GM10248 (cell line): ENCODE results near the gene NME1.

Source experiments
- CTCF ChIA-PET: fragments of 300-600 bp; sonication (Branson Sonifier 250); formaldehyde crosslinking; extraction: SDS; loops from one replicate; lab custom pipeline; 2021; ENCODE audit warnings: antibody characterized with exemption; lab: Yijun Ruan, JAX
- POLR2A ChIA-PET: fragments of 350-650 bp; sonication (Branson Sonifier 250); formaldehyde crosslinking; extraction: SDS; loops from one replicate; lab custom pipeline; 2020; ENCODE audit warnings: antibody characterized with exemption; lab: Yijun Ruan, JAX
- DNase-seq: peaks from one replicate; pipeline ENCODE4 v3.0.0; 2012; ENCODE audit errors: extremely low spot score
- TF ChIP-seq, protein P1 (sequence below): IDR thresholded peaks from 2 replicates; pipeline ENCODE4 v1.5.1; 2012; ENCODE audit warnings: mild to moderate bottlenecking, low read depth; ENCODE audit errors: extremely low read depth, missing control alignments, control extremely low read depth

The NME1 gene

DNA sequence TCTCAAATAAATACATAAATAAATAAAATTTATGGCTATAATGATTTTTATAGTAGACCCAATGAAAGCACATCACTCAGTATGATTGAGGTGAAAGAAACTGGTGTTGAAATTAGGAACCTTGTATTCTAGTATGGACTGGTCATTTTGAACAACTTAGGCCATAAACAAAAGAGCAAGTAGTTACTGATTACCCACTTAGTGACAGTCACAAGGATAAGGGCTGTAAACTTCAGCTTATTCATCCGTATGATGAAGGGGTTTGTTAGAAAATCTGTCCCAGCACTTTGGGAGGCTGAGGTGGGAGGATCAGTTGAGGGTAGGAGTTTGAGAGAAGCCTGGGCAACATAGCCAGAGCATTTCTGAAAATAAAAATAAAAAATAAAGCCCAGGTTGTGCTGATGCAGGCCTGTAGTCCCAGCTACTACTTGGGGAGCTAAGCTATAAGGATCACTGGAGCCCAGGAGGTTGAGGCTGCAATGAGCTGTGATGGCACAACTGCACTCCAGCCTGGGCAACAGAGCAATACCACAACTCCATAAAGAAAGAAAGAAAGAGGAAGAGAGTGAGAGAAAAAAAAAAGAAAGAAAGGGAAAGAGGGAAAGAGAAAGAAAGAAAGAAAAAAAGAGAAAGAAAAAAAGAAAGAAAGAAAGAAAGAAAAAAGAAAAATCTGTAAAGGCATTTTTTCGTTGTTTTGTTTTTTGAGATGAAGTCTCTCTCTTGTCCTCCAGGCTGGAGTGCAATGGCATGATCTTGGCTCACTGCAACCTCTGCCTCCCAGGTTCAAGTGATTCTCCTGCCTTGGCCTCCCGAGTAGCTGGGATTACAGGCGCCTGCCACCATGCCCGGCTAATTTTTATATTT, 28.5 kb upstream of the NME1 start:
- ChIA-PET POLR2A (no interaction called here), CTCF (interaction anchor here (0.6 to 2.7 kb wide), 2 partner anchors 16 to 28 kb away, joined by 3 to 9 read pairs; partner anchors contain the start of gene NME1)
- TF ChIP-seq, protein P1, sequence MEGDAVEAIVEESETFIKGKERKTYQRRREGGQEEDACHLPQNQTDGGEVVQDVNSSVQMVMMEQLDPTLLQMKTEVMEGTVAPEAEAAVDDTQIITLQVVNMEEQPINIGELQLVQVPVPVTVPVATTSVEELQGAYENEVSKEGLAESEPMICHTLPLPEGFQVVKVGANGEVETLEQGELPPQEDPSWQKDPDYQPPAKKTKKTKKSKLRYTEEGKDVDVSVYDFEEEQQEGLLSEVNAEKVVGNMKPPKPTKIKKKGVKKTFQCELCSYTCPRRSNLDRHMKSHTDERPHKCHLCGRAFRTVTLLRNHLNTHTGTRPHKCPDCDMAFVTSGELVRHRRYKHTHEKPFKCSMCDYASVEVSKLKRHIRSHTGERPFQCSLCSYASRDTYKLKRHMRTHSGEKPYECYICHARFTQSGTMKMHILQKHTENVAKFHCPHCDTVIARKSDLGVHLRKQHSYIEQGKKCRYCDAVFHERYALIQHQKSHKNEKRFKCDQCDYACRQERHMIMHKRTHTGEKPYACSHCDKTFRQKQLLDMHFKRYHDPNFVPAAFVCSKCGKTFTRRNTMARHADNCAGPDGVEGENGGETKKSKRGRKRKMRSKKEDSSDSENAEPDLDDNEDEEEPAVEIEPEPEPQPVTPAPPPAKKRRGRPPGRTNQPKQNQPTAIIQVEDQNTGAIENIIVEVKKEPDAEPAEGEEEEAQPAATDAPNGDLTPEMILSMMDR: no peak
- DNase-seq: no peak

DNA sequence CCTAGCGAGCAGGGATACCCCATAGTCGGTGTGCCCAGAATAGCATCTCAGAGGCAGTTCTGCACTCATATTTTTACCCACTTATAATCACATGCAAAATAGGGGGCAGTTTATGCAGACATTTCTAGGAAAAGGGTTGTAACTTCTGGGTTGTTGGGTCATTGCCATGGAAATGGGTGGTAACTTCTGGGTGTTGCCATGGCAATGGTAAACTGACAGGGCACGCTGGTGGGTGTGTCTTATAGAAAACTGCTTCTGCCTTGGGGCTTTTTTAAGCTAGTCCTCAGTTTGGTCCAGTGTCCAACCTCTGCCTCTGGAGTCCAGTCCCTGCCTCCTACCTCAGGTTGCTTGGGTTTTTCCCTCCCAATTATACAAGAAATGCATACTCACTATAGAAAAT, 25.3 kb upstream of the NME1 start:
- DNase-seq: no peak
- TF ChIP-seq, protein P1: no peak
- ChIA-PET POLR2A (no interaction called here), CTCF (interaction anchor here (1.4 to 2.6 kb wide), 3 partner anchors 25 to 171 kb away, joined by 3 to 6 read pairs (median 4); partner anchors contain the start of gene NME1)

DNA sequence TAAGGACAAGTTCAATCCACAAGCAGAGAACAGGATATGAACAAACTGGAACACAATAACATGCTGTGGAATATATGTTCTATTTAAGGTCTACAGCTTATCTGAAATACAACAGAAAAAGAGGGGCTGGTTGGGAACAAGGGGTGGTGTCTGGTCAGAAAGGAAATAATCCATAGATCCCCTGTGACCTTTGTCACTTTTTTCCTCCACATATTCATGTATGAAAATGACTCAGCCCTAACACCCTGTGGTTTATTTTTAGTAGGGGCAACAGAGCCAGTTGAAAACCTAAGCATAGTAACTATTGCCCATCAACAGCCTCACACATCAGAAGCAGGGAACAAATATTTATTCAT, 20.4 kb upstream of the NME1 start:
- POLR2A ChIA-PET: no interaction called here
- CTCF ChIA-PET: interaction anchor here (1.3 to 3.3 kb wide), 4 partner anchors 9 to 20 kb away, joined by 3 to 13 read pairs (median 5); partner anchors contain the start of gene NME1
- DNase-seq: peak; percentile 46
- TF ChIP-seq, protein P1: no peak

DNA sequence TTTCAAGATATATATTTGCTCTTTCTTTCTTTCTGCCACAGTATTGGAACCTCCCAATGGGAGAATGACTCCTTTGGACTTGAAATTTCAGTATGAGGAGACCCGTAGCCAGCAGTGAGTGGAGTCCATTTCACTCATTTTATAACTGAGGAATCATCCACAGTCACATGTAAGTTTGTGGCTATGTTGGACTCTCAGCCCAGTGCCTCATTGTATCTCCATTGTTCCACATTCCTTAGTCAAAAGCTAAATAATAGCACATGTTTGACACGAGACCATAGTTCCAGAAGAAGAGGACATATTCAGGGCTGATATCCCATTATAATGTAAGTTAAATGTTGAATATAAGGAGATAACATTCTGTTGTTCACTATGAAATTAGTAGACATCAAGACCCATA, 20.0 kb upstream of the NME1 start:
- TF ChIP-seq, protein P1: no peak
- POLR2A ChIA-PET: no interaction called here
- CTCF ChIA-PET: interaction anchor here (1.3 to 3.3 kb wide), 3 partner anchors 9 to 20 kb away, joined by 4 to 13 read pairs (median 6); partner anchors contain the start of gene NME1
- no peak for DNase-seq

DNA sequence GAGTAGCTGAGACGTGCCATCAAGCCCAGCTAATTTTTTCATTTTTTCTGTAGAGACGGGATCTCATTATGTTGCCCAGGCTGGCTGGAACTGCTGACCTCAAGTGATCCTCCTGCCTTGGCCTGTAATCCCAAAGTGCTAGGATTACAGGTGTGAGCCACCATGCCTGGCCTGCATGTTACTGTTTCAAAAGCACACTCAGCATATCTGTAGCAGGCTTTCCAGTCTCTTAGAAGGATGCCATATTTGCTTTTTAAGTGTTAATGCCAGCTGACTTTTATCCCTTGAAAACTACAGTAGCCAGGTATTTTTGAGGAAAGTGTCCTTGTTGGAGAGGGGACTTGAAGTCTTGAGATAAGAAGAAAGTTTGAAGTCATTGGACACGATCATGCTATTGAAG, 17.4 kb upstream of the NME1 start:
- ChIA-PET POLR2A (no interaction called here), CTCF (interaction anchor here (1.1 to 2.6 kb wide), 3 partner anchors 12 to 134 kb away, joined by 3 to 10 read pairs (median 3); partner anchors contain the start of gene NME1)
- TF ChIP-seq, protein P1: no peak
- DNase-seq: no peak

DNA sequence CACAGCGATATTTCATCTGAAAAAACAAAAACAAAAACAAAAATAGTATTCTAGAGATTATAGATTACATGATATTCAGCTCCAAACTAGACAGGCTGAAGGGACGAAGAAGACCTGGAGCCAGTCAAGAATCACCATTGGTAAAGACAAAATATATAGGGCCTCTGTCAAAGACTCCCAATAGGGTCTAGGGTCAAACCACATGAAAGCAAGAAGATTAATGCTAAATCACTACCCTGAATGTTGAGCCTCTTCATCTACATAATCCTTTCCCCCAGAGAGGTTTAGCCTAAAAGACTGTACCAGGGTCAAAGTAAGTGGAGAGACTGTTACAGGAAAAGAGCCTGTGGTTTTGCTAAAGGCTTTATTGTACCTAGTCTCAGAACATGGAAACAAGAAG, 10.8 kb upstream of the NME1 start:
- CTCF ChIA-PET: interaction anchor here (1.4 to 2.0 kb wide), 3 partner anchors 10 to 129 kb away, joined by 3 to 7 read pairs (median 3); partner anchors contain the start of gene NME1
- no peak for DNase-seq
- TF ChIP-seq, protein P1: no peak
- POLR2A ChIA-PET: no interaction called here
